ENCODE data around the gene CYP2E1.
"Not testable (repeated sequence)": the region's sequence is repeated elsewhere in the genome, so short reads cannot be mapped to it uniquely, and the experiment has no call there.

The CYP2E1 gene

GRCh38 chr10:133567119-133567518 is 40.0 kb downstream of the CYP2E1 start:
- Mint-ChIP-seq H3K27ac (ENCODE audit: low read depth) (no peak overlapping the region), H3K9me3 (no peaks in the 10 kb centered on the region), H3K27me3 (peaks cover 25% of the 10 kb centered on the region), H3K4me1 (no peaks in the 10 kb centered on the region), H3K36me3 (ENCODE audit: insufficient read depth) (no peaks in the 10 kb centered on the region), H3K4me3 (no peak overlapping the region)
- DNase-seq (ENCODE audit: low spot score in 2 of 2): no peak
- ATAC-seq (replicated peaks; ENCODE audit: extremely low read depth, poor library complexity, severe bottlenecking): no peak

GRCh38 chr10:133567609-133568286 is 40.6 kb downstream of the CYP2E1 start:
- Mint-ChIP-seq H3K36me3 (ENCODE audit: insufficient read depth) (no peaks in the 10 kb centered on the region), H3K27me3 (peaks cover 21% of the 10 kb centered on the region), H3K9me3 (peaks cover 1% of the 10 kb centered on the region), H3K4me1 (no peaks in the 10 kb centered on the region), H3K27ac (ENCODE audit: low read depth) (no peak overlapping the region), H3K4me3 (no peak overlapping the region)
- no peak for ATAC-seq (replicated peaks; ENCODE audit: extremely low read depth, poor library complexity, severe bottlenecking)
- no peak for DNase-seq (ENCODE audit: low spot score in 2 of 2)

GRCh38 chr10:133568287-133568614 is 41.1 kb downstream of the CYP2E1 start:
- Mint-ChIP-seq H3K27ac (ENCODE audit: low read depth) (no peak overlapping the region), H3K9me3 (peaks cover 6% of the 10 kb centered on the region), H3K36me3 (ENCODE audit: insufficient read depth) (no peaks in the 10 kb centered on the region), H3K4me1 (no peaks in the 10 kb centered on the region), H3K4me3 (no peak overlapping the region), H3K27me3 (peaks cover 21% of the 10 kb centered on the region)
- no peak for DNase-seq (ENCODE audit: low spot score in 2 of 2)
- ATAC-seq (replicated peaks; ENCODE audit: extremely low read depth, poor library complexity, severe bottlenecking): no peak

GRCh38 chr10:133568831-133569527 is 41.8 kb downstream of the CYP2E1 start:
- not testable (repeated sequence) for H3K4me1 Mint-ChIP-seq; H3K4me3 Mint-ChIP-seq; ATAC-seq (replicated peaks; ENCODE audit: extremely low read depth, poor library complexity, severe bottlenecking); H3K36me3 Mint-ChIP-seq (ENCODE audit: insufficient read depth); DNase-seq (ENCODE audit: low spot score in 2 of 2); H3K27ac Mint-ChIP-seq (ENCODE audit: low read depth)
- H3K27me3 Mint-ChIP-seq: peaks cover 20% of the 10 kb centered on the region
- H3K9me3 Mint-ChIP-seq: peaks cover 11% of the 10 kb centered on the region

- peaks cover 12% of the 10 kb centered on the region for H3K27me3 Mint-ChIP-seq
- H3K4me3 Mint-ChIP-seq; H3K36me3 Mint-ChIP-seq (ENCODE audit: insufficient read depth); DNase-seq (ENCODE audit: low spot score in 2 of 2); H3K4me1 Mint-ChIP-seq; ATAC-seq (replicated peaks; ENCODE audit: extremely low read depth, poor library complexity, severe bottlenecking); H3K27ac Mint-ChIP-seq (ENCODE audit: low read depth): not testable (repeated sequence)
- peaks cover 11% of the 10 kb centered on the region for H3K9me3 Mint-ChIP-seq
These were observed 42.6 kb downstream of the CYP2E1 start for GRCh38 chr10:133569801-133570200.

GRCh38 chr10:133572055-133572454 is 44.9 kb downstream of the CYP2E1 start:
- not testable (repeated sequence) for H3K4me3 Mint-ChIP-seq; H3K36me3 Mint-ChIP-seq (ENCODE audit: insufficient read depth); DNase-seq (ENCODE audit: low spot score in 2 of 2); H3K27ac Mint-ChIP-seq (ENCODE audit: low read depth); ATAC-seq (replicated peaks; ENCODE audit: extremely low read depth, poor library complexity, severe bottlenecking); H3K4me1 Mint-ChIP-seq; H3K27me3 Mint-ChIP-seq
- peaks cover 11% of the 10 kb centered on the region for H3K9me3 Mint-ChIP-seq

- H3K27ac Mint-ChIP-seq (ENCODE audit: low read depth); H3K4me1 Mint-ChIP-seq; H3K27me3 Mint-ChIP-seq; H3K36me3 Mint-ChIP-seq (ENCODE audit: insufficient read depth); DNase-seq (ENCODE audit: low spot score in 2 of 2); ATAC-seq (replicated peaks; ENCODE audit: extremely low read depth, poor library complexity, severe bottlenecking); H3K4me3 Mint-ChIP-seq: not testable (repeated sequence)
- peaks cover 11% of the 10 kb centered on the region for H3K9me3 Mint-ChIP-seq
These were observed 46.3 kb downstream of the CYP2E1 start for GRCh38 chr10:133573460-133573859.

GRCh38 chr10:133577037-133577436 is 49.9 kb downstream of the CYP2E1 start:
- H3K4me1 Mint-ChIP-seq; H3K36me3 Mint-ChIP-seq (ENCODE audit: insufficient read depth); H3K27ac Mint-ChIP-seq (ENCODE audit: low read depth); H3K27me3 Mint-ChIP-seq; DNase-seq (ENCODE audit: low spot score in 2 of 2); ATAC-seq (replicated peaks; ENCODE audit: extremely low read depth, poor library complexity, severe bottlenecking); H3K4me3 Mint-ChIP-seq: not testable (repeated sequence)
- peaks cover 11% of the 10 kb centered on the region for H3K9me3 Mint-ChIP-seq
